ENCODE data around the gene CGNL1. TPM values are rescaled to one million over a fixed set of nuclear protein-coding genes. Genes with fewer than 3 reads are reported as not detected.

Gene CGNL1
- total RNA-seq, 1 experiment from 2014 or later: 34.6 TPM

- no peak overlapping the region for H3K23ac ChIP-seq (ENCODE audit: insufficient read length, low read depth, low read length)
- no peaks in the 10 kb centered on the region for H3K36me3 Mint-ChIP-seq (ENCODE audit: insufficient read depth in 1 of 3, low read depth in 3 of 3)
- no peaks in the 10 kb centered on the region for H3K4me1 ChIP-seq (ENCODE audit: insufficient read depth, low read length)
These were observed 218.2 kb downstream of the CGNL1 start for GRCh38 chr15:57594479-57594878.

More at GRCh38 chr15:57594479-57594878, 218.2 kb downstream of the CGNL1 start:
- Histone ChIP-seq H4K91ac (ENCODE audit: insufficient read length, low read depth, low read length) (no peak overlapping the region), H2AFZ (ENCODE audit: low read length) (no peak overlapping the region), H4K8ac (replicated peaks; ENCODE audit: insufficient read length, low read depth, low read length) (no peak overlapping the region), H3K79me2 (ENCODE audit: insufficient read depth, low read length) (no peaks in the 10 kb centered on the region), H4K20me1 (ENCODE audit: control insufficient read depth, insufficient read depth, insufficient read length) (no peaks in the 10 kb centered on the region), H4K5ac (ENCODE audit: insufficient read length, low read depth, low read length) (no peak overlapping the region), H2BK12ac (ENCODE audit: insufficient read length, low read depth, low read length) (no peak overlapping the region), H3T11ph (ENCODE audit: low read length) (no peak overlapping the region), H3K9ac (ENCODE audit: extremely low read depth, insufficient read length, low read length) (no peak overlapping the region), H3K23me2 (ENCODE audit: insufficient read length, low read depth, low read length, poor library complexity, severe bottlenecking) (peaks cover 3% of the 10 kb centered on the region), H3K18ac (ENCODE audit: insufficient read length, low read depth, low read length) (no peak overlapping the region), H2BK15ac (ENCODE audit: low read depth, low read length) (no peak overlapping the region), H2BK5ac (ENCODE audit: insufficient read length, low read length) (no peak overlapping the region), H2BK20ac (ENCODE audit: low read depth, low read length, poor library complexity, severe bottlenecking) (no peak overlapping the region), H3K4me2 (ENCODE audit: insufficient read depth, insufficient read length, low read length) (no peak overlapping the region), H3K4ac (ENCODE audit: low read depth, low read length) (no peak overlapping the region), H2BK120ac (ENCODE audit: low read depth, low read length, poor library complexity, severe bottlenecking) (no peak overlapping the region), H3K79me1 (ENCODE audit: insufficient read depth, low read depth, low read length, poor library complexity, severe bottlenecking) (no peaks in the 10 kb centered on the region), H2AK5ac (ENCODE audit: insufficient read length, low read length) (no peak overlapping the region), H3K14ac (ENCODE audit: insufficient read depth, low read length) (no peak overlapping the region), H3K9me3 (ENCODE audit: control insufficient read depth, low read depth, low read length) (no peaks in the 10 kb centered on the region), H3K56ac (ENCODE audit: insufficient read length, low read depth, low read length) (no peak overlapping the region), H3K27ac (ENCODE audit: insufficient read length, low read depth, low read length) (no peak overlapping the region), H3K27me3 (ENCODE audit: insufficient read depth, low read length) (no peaks in the 10 kb centered on the region)
- no peak for TF ChIP-seq CTCF (conservative IDR thresholded peaks at IDR 0.05)
- peaks cover 16 to 20% of the 10 kb centered on the region in 2 experiments for H3K4me1 Mint-ChIP-seq
- no peak overlapping the region for H3K4me3 Mint-ChIP-seq
- H3K27me3 Mint-ChIP-seq (ENCODE audit: low read depth): peaks cover 43% of the 10 kb centered on the region
- no CpG with 5 or more reads among the region's 6 CpGs for WGBS (ENCODE audit: extremely low coverage, insufficient read length, low lambda C conversion rate)
- H3K27ac Mint-ChIP-seq: no peak overlapping the region
- H3K9me3 Mint-ChIP-seq: no peaks in the 10 kb centered on the region
- no peak for DNase-seq
